GM21619 (cell line): ENCODE measurements around the gene PCBP3.

ENCODE experiments used
- ATAC-seq: cut with Tn5 transposase; IDR thresholded peaks from one replicate; pipeline ENCODE4 v1.9.1; 2021; ENCODE audit not compliant: unreplicated experiment

Gene PCBP3

GRCh38 chr21:45901061-45901690 lies 257.7 kb downstream of the PCBP3 start:
- no peak for ATAC-seq

DNA sequence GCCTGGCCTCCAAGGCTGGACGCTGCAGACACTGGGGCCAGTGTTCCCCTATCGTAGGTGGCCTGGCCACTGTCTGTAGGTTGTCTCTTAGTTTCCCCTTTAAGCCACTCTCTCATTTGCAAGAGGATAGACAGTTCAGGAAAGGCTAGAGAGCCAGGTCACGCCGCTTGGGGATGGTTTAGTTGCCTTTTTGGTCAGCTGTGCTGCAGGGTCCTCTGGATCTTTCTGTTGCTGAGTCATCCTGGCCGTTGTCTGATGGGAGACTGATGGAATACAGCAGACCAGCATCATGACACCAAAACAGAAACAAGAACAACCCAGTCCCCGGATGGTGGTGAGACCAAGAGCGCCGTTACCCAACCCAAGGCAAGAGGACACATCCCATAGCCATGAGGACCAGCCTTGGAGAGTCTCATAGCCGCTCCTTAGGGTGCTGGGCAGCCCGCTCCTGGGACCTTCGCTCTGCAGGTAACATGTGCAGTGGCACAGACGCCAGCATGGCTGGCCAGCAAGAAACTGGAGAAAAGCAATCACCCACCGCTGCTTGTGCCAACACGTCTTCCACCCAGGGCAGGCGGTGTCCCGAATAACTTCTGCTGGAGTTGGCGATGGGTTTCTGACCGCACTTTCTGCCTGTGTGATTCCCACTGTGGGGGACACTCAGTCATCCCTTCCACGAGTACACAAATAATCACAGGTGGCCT lies 258.9 kb downstream of the PCBP3 start:
- ATAC-seq, result no peak

GRCh38 chr21:45905196-45905595 lies 261.7 kb downstream of the PCBP3 start:
- ATAC-seq, result no peak

GRCh38 chr21:45906196-45906805 lies 262.8 kb downstream of the PCBP3 start:
- ATAC-seq, result no peak

GRCh38 chr21:45906859-45907258 lies 263.3 kb downstream of the PCBP3 start:
- ATAC-seq, result no peak

- no peak for ATAC-seq
These were observed 265.2 kb downstream of the PCBP3 start for GRCh38 chr21:45908536-45909237.

DNA sequence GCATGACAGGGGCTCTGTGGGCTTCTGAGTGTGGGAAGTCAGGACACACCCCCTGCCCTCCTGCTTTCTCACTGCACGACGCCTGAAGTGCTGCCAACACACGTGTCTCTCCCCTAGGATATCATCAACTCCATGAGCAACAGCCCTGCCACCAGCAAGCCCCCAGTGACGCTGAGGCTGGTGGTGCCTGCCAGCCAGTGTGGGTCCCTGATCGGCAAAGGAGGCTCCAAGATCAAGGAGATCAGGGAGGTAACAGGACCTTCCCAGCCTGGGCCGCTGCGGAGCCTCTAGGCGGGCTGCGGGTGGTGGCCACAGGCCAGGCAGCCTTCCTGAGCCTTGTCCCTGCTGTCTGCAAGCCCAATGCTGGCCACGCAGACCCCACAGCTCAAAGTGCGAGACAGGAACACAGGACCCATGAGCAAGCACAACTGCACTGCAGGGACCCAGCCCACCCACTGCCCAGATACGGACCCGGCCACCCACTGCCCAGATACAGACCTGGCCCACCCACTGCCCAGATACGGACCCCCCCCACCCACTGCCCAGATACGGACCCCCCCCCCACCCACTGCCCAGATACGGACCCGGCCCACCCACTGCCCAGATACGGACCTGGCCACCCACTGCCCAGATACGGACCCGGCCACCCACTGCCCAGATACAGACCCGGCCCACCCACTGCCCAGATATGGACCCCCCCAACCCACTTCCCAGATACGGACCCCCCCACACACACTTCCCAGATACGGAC lies 265.9 kb downstream of the PCBP3 start:
- no peak for ATAC-seq

- ATAC-seq, result no peak
These were observed 266.6 kb downstream of the PCBP3 start for GRCh38 chr21:45910155-45910547.

DNA sequence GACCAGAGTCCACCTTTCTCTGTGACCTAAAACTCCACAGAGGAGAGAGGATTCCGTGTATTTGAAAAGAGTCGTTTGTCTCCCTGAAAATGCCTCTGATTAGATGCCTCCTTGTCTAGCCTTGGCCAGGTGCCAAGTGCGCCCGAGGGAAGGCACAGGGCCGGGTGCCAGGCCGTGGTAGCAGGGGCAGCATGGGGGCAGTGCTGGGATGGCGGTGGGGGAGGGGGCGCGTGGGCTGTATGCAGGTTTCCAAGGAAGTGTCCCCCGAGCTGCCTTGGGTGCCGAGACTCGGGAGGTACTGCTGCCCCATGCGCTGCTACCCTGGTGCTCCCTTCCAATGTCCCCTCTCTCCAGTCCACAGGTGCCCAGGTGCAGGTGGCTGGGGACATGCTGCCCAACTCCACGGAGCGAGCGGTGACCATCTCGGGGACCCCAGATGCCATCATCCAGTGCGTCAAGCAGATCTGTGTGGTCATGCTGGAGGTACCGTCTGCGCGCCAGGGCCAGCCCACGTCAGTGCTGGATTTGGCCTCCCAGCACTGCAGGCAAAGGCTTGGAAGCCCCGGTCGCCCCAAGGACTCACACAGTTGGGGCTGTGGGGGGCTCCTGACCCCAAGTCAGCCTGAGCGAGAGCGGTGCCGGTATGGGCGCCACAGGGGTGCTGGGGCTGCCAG lies 267.2 kb downstream of the PCBP3 start:
- ATAC-seq, result no peak

DNA sequence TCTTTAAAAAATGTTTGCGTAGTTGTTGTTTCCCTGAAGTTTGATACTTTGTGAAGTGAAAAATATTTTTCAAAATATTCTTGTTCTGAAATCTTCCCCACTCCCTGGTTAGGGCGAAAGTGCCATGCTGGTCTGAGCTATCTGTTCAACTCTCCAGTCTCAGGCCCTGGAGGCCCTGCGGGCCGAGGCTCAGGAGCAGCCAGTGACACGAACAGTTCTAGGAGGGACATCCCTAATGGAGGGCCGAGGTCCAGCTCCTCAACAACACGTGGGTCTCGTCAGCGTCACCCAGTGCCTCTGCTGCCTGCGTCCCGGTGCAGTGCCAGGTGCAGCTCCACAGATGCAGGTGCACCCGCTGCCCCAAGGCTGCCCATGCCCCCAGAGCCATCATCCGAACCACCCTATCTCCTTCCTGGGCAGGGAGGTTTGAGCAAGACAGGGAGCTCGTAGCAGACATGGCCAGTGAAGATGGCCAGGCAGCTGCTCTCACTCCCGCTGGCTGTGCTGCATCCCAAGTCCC lies 268.3 kb downstream of the PCBP3 start:
- ATAC-seq, result no peak

DNA sequence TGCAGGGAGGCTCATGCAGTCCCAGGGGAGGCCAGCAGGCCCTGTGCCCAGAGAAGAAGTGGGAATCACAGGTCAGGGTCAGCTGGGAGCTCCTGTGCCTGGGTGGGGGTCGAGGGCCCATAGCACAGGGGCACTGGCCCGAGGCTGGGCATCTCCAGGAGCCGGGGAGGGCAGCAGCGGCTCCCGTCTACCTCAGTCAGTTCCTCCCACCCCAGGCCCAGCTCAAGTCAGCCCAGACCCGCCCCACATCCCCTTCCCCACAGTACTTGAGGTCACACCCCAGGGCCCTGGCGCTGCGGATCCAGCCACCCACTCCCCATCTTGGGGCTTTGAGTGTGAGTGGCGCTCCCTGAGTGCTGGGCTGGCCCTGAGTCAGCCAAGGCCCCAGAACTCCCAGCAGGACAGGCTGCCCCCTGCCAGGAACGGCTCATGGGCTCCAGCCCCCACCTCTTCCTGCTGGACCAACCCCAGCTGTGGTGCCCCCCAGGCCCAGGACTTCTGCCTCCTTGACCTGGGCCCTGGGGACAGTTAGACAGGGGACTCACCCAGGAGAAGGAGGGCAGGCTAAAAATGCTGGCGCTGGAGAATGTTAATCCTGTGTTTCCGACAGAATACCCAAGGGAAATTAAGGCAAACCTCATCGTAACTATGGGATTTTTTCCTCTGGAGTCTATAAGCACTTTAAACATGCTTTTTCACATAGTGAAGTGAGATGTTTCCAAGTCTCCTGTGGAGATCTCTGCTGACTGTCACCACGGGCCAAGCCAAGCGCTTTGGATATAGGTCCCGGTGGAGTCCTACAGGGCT lies 269.3 kb downstream of the PCBP3 start:
- no peak for ATAC-seq

- ATAC-seq, result no peak
These were observed 269.9 kb downstream of the PCBP3 start for GRCh38 chr21:45913418-45913765.

- ATAC-seq, result no peak
These were observed 270.4 kb downstream of the PCBP3 start for GRCh38 chr21:45913886-45914285.

DNA sequence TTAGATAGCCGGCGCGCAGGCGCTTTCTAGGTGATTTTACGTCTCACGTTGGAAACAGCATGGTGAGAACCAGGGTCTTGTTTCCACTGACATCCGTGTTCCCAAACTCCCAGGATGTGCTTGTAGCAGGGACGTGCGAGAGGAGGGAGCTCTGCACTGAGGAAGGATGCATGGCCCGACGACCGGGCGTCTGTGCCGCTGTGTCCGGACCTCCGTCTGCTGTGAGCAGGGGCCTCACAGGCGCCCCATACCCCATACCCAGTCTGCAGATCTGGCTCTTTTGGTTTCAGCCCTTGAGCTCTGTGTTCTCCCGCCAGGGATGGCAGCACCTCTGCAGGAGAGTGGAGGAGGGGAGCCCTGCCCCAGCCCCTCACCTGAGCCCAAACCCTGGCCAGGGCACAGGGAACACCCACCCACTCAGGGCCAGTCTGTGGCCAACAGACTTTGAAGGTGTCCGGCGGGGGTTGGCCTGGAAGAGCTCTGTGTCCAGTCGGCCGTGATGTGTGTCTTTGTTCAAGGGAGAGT lies 270.9 kb downstream of the PCBP3 start:
- no peak for ATAC-seq

GRCh38 chr21:45916011-45916840 lies 272.7 kb downstream of the PCBP3 start:
- no peak for ATAC-seq

GRCh38 chr21:45917241-45917640 lies 273.7 kb downstream of the PCBP3 start:
- ATAC-seq, result no peak

DNA sequence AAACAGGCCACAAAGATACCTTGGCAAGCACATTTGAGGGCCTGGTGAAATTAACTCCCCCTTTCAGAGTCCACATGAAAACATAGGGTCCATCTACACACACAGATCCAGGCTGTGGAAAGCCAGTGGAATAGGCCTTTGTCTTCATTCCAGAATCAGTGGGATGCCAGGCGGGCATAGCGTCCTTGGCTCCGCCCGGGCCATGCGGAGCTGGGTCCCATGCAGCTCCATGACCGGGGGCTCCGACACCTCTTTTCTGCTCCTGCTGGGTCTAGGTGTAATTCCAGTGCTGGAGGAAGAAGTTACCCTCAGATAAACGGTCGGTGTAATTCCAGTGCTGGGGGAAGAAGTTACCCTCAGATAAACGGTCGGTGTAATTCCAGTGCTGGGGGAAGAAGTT lies 274.5 kb downstream of the PCBP3 start:
- ATAC-seq, result no peak

GRCh38 chr21:45918835-45919447 lies 275.4 kb downstream of the PCBP3 start:
- no peak for ATAC-seq
